Parathyroid adenoma (tissue), 2 donors: ENCODE data around the gene ZBP1.

ENCODE experiments used
- H2AFZ ChIP-seq: fragments of 300-600 bp; sonication (generic); one replicate; pipeline ENCODE4 v1.7.0; 2017; ENCODE audit warnings: antibody characterized with exemption, mild to moderate bottlenecking
- H3K27ac ChIP-seq: fragments of 300-600 bp; sonication (generic); one replicate; pipeline ENCODE4 v1.7.0; 2017
- H3K27me3 ChIP-seq: fragments of 300-600 bp; sonication (generic); one replicate; pipeline ENCODE4 v1.7.0; 2017; ENCODE audit warnings: low read length; ENCODE audit not compliant: control insufficient read depth, insufficient read depth
- H3K36me3 ChIP-seq: fragments of 300-600 bp; sonication (generic); one replicate; pipeline ENCODE4 v1.7.0; 2017; ENCODE audit warnings: low read length; ENCODE audit not compliant: control insufficient read depth, insufficient read depth
- H3K4me1 ChIP-seq: fragments of 300-600 bp; sonication (generic); one replicate; pipeline ENCODE4 v1.7.0; 2017; ENCODE audit warnings: control low read depth
- H3K4me2 ChIP-seq: fragments of 300-600 bp; sonication (generic); one replicate; pipeline ENCODE4 v1.7.0; 2017; ENCODE audit warnings: low read length
- H3K4me3 ChIP-seq: fragments of 300-600 bp; sonication (generic); one replicate; pipeline ENCODE4 v1.7.0; 2017; ENCODE audit warnings: low read depth, low read length
- H3K79me2 ChIP-seq: fragments of 300-600 bp; sonication (generic); one replicate; pipeline ENCODE4 v1.7.0; 2017; ENCODE audit warnings: control low read depth
- H3K9ac ChIP-seq: fragments of 300-600 bp; sonication (generic); one replicate; pipeline ENCODE4 v1.7.0; 2017; ENCODE audit warnings: mild to moderate bottlenecking
- H3K9me3 ChIP-seq: fragments of 300-600 bp; sonication (generic); one replicate; pipeline ENCODE4 v1.7.0; 2017; ENCODE audit warnings: low read length; ENCODE audit not compliant: control insufficient read depth
- CTCF ChIP-seq: fragments of 300-600 bp; sonication (generic); IDR thresholded peaks from one replicate; pipeline ENCODE4 v1.7.0; 2017; ENCODE audit warnings: antibody characterized with exemption, mild to moderate bottlenecking
- donor health status: primary hyperparathyroidism.

ZBP1 gene

GRCh38 chr20:57624124-57624523 lies 3.9 kb upstream of the ZBP1 start:
- Histone ChIP-seq H3K27ac (no peak overlapping the region), H2AFZ (no peak overlapping the region), H3K4me3 (no peak overlapping the region), H3K36me3 (no peaks in the 10 kb centered on the region), H3K4me1 (no peaks in the 10 kb centered on the region), H3K9me3 (no peaks in the 10 kb centered on the region), H3K27me3 (no peaks in the 10 kb centered on the region), H3K4me2 (no peak overlapping the region), H3K9ac (no peak overlapping the region), H3K79me2 (no peaks in the 10 kb centered on the region)
- TF ChIP-seq CTCF, result no peak

GRCh38 chr20:57622579-57623381 lies 2.6 kb upstream of the ZBP1 start:
- Histone ChIP-seq H3K4me2 (no peak overlapping the region), H3K79me2 (no peaks in the 10 kb centered on the region), H2AFZ (no peak overlapping the region), H3K4me3 (no peak overlapping the region), H3K27me3 (no peaks in the 10 kb centered on the region), H3K4me1 (no peaks in the 10 kb centered on the region), H3K9me3 (no peaks in the 10 kb centered on the region), H3K9ac (no peak overlapping the region), H3K27ac (no peak overlapping the region), H3K36me3 (no peaks in the 10 kb centered on the region)
- peak; percentile 54 for TF ChIP-seq CTCF

- no peaks in the 10 kb centered on the region for H3K79me2 ChIP-seq
- no peaks in the 10 kb centered on the region for H3K4me1 ChIP-seq
- H3K27me3 ChIP-seq, result no peaks in the 10 kb centered on the region
- no peak for TF ChIP-seq CTCF
- no peak overlapping the region for H3K9ac ChIP-seq
- H3K36me3 ChIP-seq, result no peaks in the 10 kb centered on the region
- no peak overlapping the region for H3K4me3 ChIP-seq
- H3K9me3 ChIP-seq, result no peaks in the 10 kb centered on the region
- H3K27ac ChIP-seq, result no peak overlapping the region
- H3K4me2 ChIP-seq, result no peak overlapping the region
- no peak overlapping the region for H2AFZ ChIP-seq
These were observed 2.0 kb upstream of the ZBP1 start for GRCh38 chr20:57622201-57622570.

- TF ChIP-seq CTCF, result no peak
- Histone ChIP-seq H3K27ac (no peak overlapping the region), H3K79me2 (no peaks in the 10 kb centered on the region), H3K4me3 (no peak overlapping the region), H2AFZ (no peak overlapping the region), H3K36me3 (no peaks in the 10 kb centered on the region), H3K4me1 (no peaks in the 10 kb centered on the region), H3K9me3 (no peaks in the 10 kb centered on the region), H3K9ac (no peak overlapping the region), H3K27me3 (no peaks in the 10 kb centered on the region), H3K4me2 (no peak overlapping the region)
These were observed 1.4 kb upstream of the ZBP1 start for GRCh38 chr20:57621421-57622200.
